ENCODE results near the gene HCN2.

GRCh38 chr19:647566-648284, 58.0 kb downstream of the HCN2 start:
- TF ChIP-seq CTCF (IDR thresholded peaks at IDR 0.05): no peak
- no peak for TF ChIP-seq POLR2A (IDR thresholded peaks at IDR 0.05)

All from breast epithelium (tissue), 3 donors.